ENCODE data around the gene ALG2. TPM values are rescaled to one million over a fixed set of nuclear protein-coding genes. Genes with fewer than 3 reads are reported as not detected.

The ALG2 gene
- total RNA-seq, 1 donor = 64.8 TPM

DNA sequence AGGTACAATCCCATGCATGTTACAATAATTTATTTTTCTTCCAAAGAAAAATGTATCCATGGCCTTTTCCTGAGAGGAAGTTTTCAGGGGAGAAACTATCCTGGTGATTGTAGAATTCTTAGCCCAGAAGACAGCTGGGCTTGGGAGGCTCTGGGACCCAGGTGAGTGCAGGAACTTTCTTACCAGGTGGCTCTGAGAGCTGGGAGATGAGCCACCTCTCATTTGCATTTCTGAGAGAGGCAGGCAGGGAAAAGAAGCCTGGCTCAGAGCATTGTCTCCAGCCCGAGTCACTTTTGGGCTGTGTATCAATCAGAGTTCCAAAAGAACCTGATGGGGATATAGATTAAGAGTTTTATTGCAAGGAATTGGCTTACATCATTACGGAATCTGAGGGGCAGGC, 52.7 kb downstream of the ALG2 start:
- no peak overlapping the region for H3K4me3 ChIP-seq (ENCODE audit: low read depth, low read length)
- DNase-seq (ENCODE audit: low read depth) = no peak
- no peak for TF ChIP-seq CTCF (IDR thresholded peaks at IDR 0.05; ENCODE audit: insufficient read depth, low read depth, low read length)

GRCh38 chr9:99167694-99168093, 54.0 kb downstream of the ALG2 start:
- no peak overlapping the region for H3K4me3 ChIP-seq (ENCODE audit: low read depth, low read length)
- TF ChIP-seq CTCF (IDR thresholded peaks at IDR 0.05; ENCODE audit: insufficient read depth, low read depth, low read length) = no peak
- no peak for DNase-seq (ENCODE audit: low read depth)

DNA sequence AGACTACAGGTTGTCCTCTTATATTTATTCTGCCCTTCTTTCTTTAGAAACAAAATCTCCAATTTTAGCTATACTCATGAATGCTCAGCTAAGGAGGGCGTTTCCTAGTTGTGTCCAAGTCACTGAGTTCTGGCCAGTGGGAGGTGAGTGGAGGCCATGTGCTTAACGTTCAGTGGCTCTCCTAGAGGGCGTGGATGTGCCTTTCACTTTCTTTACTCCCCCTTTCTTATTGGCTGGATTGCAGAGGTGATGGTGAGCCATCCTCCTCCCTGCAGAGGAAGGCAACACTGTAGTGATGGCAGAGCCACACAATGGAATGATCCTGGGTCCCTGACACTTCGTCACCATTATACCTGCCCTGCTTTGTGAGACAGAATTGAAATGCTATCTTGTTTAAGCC, 54.6 kb downstream of the ALG2 start:
- no peak overlapping the region for H3K4me3 ChIP-seq (ENCODE audit: low read depth, low read length)
- no peak for DNase-seq (ENCODE audit: low read depth)
- TF ChIP-seq CTCF (IDR thresholded peaks at IDR 0.05; ENCODE audit: insufficient read depth, low read depth, low read length) = no peak

Small RNA genes within 50 kb of the gene (small RNA-seq; reads per million reads assigned to genes)
- gene RN7SL794P = not detected

Other genes starting within 250 kb of the ALG2 start
- 51.0 and 68.0 TPM in 2 replicates for gene TGFBR1, start 116.8 kb downstream of the ALG2 start, total RNA-seq
- gene SEC61B, start 340 bp upstream of the ALG2 start, total RNA-seq = 94.7 and 119 TPM in 2 replicates